COLO668 (cell line): ENCODE results near the gene RRAD.
A peak's percentile ranks its signal among the peaks of the same experiment; 100 is the strongest.

Experiments used
- DNase-seq: peaks from one replicate; lab custom pipeline; 2025; ENCODE audit not compliant: unreplicated experiment; lab: John Stamatoyannopoulos, UW

The RRAD gene

DNA sequence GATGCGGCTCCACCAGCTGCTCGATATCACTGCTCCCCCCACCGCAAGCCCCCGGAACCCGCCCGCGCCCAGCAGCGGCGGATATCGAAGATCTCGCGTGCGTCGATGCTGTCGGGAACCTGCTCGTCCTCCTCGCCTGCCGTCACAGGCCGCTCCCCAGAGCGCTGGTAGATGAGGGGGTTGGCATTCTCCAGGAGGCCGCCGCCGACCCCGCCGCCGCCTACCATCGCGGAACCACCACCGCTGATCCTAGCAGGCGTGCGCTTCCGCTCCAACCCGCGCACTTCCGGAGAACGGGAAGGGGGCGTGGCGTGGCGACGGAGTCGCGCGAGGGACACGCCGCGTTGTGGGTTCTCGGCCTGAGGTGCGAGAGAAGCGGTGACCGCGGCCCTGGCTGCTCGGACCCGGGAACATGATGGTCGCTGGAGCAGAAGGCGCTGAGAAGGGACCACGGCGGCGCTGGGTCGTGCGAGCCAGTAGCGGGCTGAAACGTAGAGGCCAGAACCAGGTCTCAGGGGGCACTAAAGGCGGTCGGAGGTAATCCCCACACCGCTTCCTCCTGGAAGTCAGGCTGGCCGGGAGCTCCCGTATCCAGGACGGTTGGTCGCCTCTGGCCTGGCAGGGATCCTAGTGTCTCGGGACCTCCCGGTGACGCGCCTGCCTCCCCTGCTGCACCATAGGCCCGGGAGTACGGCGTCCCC is 9.0 kb upstream of the RRAD start, which contains the start of gene CIAO2B:
Gene CIAO2B, minus strand, starts transcription at position 265 of the 701 bp plus-strand sequence. Its CDS starts 38 bp downstream, at position 227.
- peak; percentile 92 for DNase-seq

DNA sequence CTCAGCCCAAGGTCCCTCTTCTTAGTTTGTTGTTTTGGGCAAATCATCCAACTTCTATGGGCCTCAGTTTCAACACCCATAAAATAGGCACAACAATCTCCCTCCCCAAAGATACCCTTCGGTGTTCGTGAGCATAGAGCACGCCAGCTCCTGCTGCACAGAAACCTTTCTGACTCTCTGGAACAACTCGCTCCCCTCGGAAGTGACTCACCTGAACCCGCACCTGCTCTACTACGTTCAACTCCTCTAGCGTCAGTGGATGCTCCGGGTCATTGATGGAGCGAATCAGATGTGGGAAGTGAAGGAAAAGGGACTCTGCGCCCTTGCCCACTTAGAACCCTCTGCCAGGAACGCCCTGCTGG is 8.4 kb upstream of the RRAD start:
- DNase-seq: peak; percentile 63

DNA sequence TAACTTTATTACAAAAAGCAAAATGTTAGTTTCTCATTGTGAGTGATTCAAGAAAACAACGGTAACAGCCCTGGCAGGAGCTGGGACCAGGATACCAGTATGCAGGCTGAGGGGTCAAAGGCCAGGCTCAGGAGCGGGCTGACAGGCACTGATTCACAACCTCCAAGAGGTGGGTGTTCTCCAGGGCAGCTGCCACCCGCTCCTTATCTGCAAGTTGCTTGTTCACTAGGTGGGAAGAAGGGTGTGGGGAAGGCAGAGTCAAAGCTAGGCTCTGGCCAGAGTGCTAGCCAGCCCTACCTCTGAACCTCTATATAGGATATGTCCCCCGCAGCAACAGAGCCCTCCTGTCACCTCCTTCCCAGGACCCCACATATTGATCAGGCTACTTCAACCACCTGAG is 6.7 kb upstream of the RRAD start:
- DNase-seq: no peak

DNA sequence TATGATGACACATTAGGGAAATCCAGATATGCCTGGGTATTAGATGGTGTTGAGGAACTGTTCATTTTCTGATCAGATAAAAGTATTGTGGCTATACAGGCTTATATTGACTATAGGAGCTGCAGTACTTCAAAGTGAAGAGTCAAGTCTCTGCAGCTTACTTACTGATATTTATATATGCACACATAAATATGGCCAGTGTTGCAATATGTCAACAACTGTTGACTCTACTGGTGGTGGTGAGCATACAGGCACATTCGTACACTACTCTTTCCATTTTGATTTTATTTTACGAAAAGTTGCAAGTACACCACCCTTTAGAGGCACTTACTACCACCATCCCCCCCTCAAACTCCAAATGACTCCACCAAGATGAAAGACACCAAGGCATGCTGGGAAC is 6.3 kb upstream of the RRAD start:
- no peak for DNase-seq

DNA sequence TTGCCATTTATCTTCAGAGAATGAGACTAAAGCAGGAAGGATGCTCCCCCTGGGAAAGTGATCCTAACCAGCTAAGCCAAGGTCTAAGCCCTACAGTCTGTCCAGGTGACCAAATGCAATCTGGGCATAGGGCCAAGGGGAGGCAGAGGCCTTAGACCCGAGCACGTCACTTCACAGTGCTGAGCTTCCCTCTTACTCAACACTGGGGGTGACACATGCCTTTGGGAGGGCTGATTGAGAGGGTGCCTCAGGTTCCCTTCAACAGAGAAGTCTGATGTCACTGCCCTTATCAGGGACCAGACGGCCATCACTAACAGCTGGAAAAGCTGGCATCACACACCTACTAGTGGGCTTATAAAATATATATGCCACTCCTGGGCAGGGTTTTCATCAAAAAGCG is 4.9 kb upstream of the RRAD start:
- DNase-seq: peak; percentile 74

DNA sequence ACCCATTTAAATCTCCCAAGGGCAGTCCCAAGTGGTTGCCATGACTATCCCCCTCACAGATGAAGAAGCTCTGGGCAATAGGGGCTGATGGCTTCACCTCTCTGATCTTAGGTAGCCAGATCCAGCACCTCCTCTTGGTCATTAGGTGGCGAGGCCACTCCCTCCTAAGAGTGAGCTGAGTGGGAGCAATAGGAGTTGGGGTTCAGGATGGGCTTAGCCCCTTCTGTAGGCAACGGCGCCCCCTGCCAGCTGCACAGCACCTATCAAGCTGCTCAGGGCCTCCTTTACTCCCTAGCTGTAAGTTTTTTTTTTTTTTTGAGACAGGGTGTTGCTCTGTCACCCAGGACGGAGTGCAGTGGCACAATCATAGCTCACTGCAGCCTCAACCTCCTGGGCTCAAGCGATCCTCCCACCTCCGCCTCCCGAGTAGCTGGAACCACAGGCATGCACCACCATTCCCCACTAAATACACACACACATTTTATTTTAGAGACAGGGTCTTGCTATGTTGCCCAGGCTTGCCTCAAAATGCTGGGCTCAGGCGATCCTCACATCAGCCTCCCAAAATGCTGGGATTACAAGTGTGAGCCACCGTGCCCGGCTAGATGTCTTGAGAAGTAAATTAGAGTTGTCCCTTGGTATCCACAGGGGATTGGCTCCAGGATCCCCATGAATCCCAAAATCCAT is 3.5 kb upstream of the RRAD start:
- peak; percentile 28 for DNase-seq

DNA sequence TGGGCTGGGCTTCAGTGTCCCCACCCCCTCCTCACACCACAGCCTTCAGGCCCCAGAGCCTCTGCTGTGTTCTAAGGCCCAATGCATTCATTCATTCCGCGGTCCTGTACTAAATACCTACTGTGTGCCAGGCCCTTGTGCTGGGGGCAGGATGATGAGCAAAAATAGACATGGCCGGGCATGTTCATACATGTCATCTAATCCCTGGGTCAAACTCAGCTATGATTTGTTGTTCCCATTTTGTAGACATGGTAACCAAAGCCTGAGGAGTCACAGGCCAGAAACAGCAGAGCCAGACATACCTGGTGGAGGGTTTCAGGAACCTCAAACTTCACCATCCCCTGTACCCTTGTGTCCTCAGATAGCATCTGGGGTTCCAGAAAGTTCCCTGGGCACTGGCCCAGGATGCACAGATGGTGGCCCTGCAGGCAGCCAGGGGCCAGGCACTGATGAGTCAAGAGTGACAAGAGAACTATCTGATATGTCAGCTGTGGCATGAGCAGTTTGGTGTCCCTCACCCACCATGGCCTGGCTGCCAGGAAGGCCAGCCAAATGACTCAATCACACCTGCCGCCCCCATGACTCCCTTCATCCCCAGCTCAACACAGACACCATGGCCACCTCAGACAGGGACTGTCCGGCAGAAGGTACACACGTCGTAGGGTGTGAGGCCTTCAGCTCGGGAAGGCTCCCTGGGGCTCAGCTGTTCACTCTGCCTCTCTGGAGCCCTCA is 2.7 kb upstream of the RRAD start:
- DNase-seq: peak; percentile 9

DNA sequence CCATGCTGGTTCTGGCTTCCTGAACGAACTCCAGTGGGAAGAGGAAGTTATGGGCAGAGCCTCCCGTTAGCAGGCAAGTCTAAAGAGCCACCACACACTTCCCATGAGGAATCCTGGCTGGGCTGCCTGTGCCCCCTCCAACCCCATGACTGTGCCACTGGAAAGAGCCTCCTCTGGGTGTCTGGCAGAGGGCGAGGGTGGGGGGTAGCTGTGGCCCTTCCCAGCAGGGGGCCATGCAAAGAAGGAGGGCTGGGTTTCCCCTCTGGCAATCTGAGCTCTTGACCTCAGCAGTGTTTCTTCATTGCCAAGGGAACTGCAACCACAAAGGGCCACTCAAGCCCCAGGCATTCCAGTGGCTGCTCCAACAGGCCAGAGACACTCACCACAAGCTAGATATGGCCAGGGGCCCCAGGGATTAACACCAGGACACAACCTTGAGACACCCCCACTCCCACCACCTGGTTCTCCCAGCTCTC is 1.7 kb upstream of the RRAD start:
- DNase-seq: peak; percentile 70

DNA sequence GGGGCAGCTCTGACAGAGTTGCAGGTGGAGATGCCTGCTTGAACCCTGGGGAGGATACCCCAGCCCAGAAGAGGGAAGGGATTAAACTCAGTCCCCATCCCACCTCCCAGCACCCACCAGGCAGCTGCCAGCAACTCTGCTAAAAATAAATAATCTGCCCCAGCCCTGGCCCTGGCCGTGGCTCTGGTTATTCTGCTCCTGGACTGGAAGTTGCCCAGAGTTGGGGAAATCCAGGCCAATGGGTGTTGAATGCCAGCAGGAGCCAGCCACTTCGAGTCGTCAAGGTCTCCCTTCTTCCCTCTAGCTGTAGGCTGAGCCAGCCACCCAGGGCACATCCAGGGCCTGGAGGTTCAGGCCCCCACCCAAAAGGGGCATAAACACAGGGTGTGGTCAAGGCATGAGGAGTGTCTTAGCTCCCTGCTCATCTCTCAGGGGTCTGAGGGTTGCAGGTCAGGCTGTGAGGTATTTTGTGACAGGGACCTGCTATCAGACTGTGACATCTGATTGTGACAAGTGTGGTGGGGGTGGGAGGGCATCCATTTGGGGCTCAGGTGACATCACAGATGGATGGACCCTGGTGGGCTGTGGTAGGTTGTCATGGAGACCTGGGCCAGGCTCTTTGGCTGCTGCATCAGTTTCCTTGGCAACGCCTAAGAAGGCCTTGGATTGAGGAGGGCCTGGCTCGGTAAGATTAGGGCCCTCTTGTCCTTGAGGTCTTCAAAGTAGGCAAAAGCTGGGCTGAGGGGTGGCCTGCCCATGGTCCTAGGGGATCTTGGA is 1.0 kb upstream of the RRAD start:
- no peak for DNase-seq

DNA sequence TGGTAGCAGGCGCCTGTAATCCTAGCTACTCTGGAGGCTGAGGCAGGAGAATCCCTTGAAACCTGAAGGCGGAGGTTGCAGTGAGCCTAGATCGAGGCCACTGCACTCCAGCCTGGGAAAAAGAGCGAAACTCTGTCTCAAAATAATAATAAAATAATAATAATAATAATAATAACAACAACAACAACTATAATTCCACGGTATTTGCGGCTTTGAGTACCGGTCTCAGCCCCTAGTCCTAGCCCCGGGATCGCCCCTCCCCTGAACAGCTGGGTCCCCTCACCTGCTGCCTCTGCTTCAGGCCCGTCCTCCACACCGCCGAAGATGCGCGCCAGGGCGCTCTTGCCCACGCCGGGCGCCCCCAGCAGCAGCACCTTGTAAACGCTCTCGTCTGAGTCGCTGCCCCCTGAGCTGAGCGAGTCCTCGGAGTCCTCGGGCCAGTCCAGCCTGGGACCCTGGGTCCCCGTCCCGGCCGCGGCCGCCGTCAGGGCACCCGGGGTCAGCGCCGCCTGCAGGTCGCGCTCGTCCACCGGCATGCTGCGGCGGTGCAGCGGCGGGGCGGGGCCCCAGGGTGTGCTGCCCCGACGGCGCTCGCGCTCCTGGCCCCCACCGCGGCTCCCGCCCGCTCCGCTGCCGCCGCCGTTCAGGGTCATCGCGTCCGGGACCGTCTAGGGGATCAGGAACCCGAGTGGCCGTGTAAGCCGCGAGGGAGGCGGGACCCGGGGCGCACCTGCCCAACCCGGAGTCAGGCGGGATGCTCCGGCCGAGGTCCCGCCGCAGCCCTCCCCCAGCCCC is 611 bp downstream of the RRAD start:
- DNase-seq: peak; percentile 35

DNA sequence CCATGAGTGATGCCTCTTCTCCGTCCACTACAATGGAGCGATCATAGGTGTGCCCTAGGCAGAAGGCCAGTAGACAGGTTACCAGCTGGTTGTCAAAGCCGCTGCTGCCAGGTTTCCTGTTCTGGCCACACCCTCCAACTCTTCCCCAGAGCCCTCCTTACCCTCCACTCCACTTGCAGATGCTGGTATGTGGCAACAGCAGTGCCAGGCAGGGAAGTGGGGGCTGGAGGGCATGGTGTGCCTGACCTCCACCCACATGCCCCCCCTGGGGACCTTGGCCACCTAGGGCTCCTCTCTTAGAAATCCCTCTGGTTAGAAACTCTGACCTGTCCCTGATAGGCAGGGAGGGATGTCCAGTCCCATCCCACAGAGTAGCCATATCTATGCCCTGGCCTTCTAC is 1.5 kb downstream of the RRAD start:
- peak; percentile 28 for DNase-seq

DNA sequence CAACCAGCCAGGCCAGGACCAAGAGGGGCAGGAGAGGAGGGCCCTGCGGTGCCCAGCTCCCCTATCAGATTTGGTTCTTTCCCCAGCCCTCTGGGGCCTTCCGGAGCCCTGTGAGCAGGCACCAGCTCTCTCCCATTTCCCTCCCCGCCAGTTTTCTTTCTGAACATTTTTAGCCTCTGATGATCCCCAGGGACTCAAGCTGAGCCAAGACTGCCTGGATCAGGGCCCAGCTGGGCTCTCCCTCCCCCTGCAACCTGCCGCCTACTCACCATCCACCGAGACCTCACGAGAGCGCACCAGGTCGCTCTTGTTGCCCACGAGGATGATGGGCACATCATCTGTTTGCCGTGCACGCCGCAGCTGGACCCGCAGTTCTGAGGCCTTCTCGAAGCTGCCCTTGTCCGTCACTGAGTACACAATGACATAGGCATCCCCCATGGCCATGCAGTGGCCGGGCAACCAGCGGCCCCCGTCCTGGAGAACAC is 2.0 kb downstream of the RRAD start:
- DNase-seq: no peak

DNA sequence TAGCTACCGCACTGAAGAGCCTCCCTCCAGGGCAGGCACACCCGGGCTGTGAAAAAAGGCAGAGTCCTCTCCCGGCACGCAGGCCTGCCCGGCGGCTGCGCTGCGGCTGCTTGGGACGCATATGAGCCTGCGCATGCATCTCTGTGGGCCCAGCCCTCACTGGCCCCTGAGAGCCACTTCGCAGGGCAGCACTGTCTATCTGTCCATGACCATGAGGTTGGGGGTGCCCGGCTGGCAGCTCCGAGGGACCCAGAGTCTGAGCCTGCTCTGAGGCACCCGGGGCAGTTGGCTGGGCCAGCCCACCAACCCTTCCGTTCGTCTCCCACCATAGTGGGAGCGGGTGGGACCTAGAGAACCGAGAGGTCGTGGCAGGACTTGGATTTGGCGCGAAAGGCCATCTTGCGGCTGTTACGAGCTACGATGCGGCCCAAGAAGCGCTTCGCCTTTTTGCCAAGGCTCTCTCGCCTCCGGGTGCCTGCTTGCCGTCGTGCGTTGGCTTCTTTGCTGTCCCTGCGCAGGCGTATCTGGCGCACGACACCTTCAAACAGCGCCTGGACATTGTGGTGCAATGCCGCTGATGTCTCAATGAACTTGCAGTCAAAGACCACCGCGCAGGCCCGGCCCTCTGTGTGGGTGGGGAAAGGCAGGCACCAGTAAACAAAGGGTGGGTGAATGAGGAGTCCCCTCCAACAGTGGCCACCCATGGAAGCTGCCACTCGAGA is 3.4 kb downstream of the RRAD start:
- no peak for DNase-seq

DNA sequence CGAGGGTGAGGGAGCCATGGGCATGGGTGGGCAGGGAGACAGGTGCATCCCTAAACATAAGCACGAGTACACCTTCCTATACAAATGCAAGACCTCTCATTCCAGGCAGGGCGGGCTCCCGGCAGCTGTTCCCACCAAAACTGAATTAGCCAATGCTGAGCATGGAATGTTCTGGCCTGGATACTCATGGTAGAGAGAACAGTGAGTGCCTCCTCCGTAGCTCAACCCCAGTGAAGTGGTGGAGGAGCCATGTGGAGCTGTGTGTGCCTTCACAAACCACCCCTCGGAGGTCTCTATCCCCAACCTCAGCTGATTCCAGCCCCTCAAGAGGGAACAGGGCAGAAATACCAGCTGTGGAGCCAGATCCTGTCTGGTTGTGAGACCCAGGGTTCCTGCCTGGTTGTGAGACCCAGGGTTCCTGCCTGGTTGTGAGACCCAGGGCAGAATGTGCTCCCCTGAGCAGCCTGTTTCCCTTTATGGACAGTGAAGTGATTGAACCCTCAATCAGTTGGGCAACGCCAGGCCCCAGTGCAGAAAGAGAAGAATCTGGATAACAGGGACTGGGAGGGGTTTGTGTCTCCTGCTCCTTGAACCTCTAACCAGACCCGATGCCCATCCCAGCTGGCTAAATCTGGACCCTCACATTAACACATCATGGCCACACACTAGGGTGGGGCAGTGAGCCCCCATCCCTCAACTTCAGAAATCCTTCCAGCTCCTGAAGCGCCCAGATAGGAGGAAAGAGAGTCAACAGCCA is 4.2 kb downstream of the RRAD start:
- DNase-seq: no peak

DNA sequence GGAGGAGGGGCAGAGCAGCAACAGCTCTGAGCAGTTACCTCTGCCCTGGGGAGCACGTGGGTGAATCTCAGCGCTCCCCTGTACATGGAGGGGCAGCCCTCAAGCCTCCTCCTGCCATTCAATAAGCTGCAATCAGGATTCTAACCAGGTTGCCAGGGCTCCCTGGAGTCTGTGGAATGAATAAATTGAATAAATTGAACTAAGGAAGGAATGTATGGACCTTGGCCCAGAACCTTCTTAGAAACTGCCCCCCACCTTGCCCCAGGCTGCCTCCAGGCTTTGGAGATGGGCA is 5.1 kb downstream of the RRAD start:
- no peak for DNase-seq

DNA sequence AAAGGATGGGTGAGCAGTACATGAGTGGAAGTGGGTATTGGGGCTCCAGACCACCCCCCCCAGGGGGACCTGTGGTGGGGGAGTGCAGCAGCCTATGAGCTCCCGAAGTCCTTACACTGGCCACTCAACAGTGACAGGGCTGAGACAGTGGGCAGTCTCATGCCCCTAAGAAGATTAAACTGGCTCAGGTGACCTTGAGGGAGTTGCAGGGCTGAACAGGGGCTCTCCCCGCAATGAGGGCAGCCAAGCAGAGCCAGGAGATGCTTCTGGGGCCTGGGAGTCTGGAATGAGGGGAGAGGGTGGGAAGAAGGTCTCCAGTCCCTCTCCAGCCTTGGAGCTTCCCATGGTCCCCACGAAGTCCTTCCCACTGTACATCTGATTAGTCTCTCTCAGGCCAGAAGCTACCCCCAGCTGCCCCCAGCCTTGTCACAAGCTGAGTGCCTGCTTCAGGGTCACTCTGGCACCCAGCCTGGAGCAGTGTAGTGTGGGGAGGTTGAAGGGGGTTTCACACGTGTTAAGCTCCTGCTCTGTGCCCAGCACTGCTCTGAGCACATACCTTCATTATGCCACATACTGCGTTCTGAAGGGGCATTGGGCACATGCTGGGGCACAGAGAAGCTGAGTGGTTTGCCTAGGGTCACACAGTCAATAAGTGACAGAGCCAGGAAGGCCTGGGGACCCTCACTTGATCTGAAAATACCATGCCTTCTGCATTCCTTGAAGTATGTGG is 5.6 kb downstream of the RRAD start:
- no peak for DNase-seq

DNA sequence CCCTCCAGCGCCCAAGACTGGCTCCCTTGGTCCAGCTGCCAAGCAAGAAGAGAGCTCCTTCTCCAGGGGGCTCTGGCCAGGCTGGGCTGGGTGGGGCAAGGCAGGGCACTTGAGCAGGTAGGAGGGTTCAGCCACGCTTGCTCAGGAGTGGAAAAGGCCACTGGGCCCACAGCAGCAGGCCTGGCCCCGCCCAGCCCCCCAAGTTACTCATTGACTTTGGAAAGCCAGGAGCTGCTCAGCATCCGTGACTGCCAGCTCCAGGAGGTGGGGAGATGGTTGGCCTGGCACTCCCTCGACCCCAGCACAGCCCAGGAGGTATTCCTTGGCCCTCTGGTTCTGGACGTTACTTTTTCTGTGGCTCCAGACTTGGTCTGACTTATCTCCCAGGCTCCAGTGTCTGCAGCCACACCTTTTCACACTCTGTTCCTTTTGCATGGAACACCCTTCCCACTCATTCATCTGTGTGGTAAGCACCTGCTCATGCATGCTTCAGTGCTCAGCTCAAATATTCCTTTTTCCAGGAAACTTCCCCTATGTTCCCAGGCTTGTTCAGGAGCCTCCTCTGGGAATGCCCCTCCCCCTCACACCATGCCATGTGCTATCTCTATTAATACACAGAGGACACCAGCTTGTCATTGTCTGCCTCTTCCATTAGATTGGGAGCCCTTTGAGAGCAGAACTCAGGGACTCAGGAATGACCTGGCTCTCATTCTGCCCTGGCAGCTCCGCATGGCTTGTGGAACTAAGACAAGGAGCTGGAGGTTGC is 6.3 kb downstream of the RRAD start, which contains the start of gene CDH16:
Gene CDH16, minus strand, starts transcription at position 83 of the 766 bp plus-strand sequence. CDS start 820 bp downstream, outside the sequence.
- peak; percentile 69 for DNase-seq

DNA sequence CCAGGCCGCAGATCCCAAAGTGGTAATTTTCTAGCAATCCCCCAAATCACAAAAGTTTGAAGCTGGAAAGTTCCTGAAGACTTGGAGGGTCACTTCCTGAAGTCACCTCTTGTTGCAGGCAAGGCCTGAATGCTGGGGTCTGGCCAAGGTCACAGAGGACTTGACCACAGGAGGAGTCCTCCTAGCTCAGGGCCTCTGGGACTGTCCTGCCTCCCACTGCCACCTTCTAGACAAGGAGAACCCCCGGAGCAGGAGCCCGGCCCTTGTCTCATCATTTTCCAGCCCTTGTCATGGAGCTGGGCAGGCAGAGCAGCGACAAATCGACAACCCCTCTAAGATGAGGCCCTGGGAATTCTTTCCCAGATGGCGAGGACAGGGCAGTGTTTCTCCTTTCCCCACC is 7.0 kb downstream of the RRAD start:
- DNase-seq: no peak
